A549 (cell line): ENCODE data around the gene AJAP1. TPM values are rescaled to one million over a fixed set of nuclear protein-coding genes. Genes with fewer than 3 reads are reported as not detected.

Source experiments
- ATAC-seq, 2 experiments: fragments of 200-7000 bp in 1 of 2; fragments of >200 bp in 1 of 2; cut with Nextera tagmentation in 1 of 2; cut with Tn5 transposase in 1 of 2; 3 replicates each; pipeline versions ENCODE4 v1.8.0 to v1.9.1; 2018 to 2020; ENCODE audit warnings: mild to moderate bottlenecking in 1 of 2, moderate library complexity in 1 of 2
- CTCF ChIA-PET: fragments of 300-600 bp; sonication (Branson Sonifier 250); formaldehyde crosslinking; extraction: SDS; loops from one replicate; lab custom pipeline; 2021; ENCODE audit warnings: antibody characterized with exemption, inconsistent platforms; lab: Yijun Ruan, JAX
- POLR2A ChIA-PET: fragments of 350-600 bp; formaldehyde crosslinking; extraction: SDS; loops from one replicate; lab custom pipeline; 2021; ENCODE audit warnings: antibody characterized with exemption, inconsistent platforms; lab: Yijun Ruan, JAX
- DNase-seq, 2 experiments: peaks; one replicate each; pipeline versions ENCODE4 v3.0.0 to v3.0.0-alpha.2; 2011 to 2016; ENCODE audit warnings: low read depth in 1 of 2, low spot score in 1 of 2
- FAIRE-seq: peaks from 2 replicates; lab custom pipeline; 2011; peaks lifted over from hg19 to GRCh38; lab: Jason Lieb, UNC
- H3K27ac ChIP-seq, 2 experiments: fragments of >200 bp; sonication (Bioruptor Twin); formaldehyde crosslinking; 3 replicates each; pipeline ENCODE4 v1.5.1; 2016 to 2017
- H3K4me1 ChIP-seq: fragments of >200 bp; sonication (Bioruptor Twin); formaldehyde crosslinking; 3 replicates; pipeline ENCODE4 v1.6.1; 2016
- H3K4me2 ChIP-seq: fragments of >200 bp; sonication (Bioruptor Twin); formaldehyde crosslinking; 3 replicates; pipeline ENCODE4 v1.6.1; 2016
- H3K4me3 ChIP-seq: fragments of >200 bp; sonication (Bioruptor Twin); formaldehyde crosslinking; 3 replicates; pipeline ENCODE4 v1.5.1; 2016
- H3K9me3 ChIP-seq: fragments of >200 bp; sonication (Bioruptor Twin); formaldehyde crosslinking; 3 replicates; pipeline ENCODE4 v1.6.1; 2016
- CBX2 ChIP-seq: fragments of 200-600 bp; sonication (generic); IDR thresholded peaks from 2 replicates; pipeline ENCODE4 v1.6.1; 2016; ENCODE audit warnings: low read depth, mild to moderate bottlenecking, borderline replicate concordance
- CHD2 ChIP-seq: fragments of 150-350 bp; IDR thresholded peaks from 2 replicates; pipeline ENCODE4 v1.6.1; 2014; ENCODE audit warnings: low read length; ENCODE audit not compliant: partially characterized antibody
- EHF ChIP-seq: fragments of 250-450 bp; sonication (Bioruptor Pico); IDR thresholded peaks from 2 replicates; pipeline ENCODE4 v1.5.0; 2020; ENCODE audit warnings: mild to moderate bottlenecking
- EHMT2 ChIP-seq: fragments of 200-600 bp; sonication (generic); IDR thresholded peaks from 2 replicates; pipeline ENCODE4 v1.6.1; 2016; ENCODE audit warnings: antibody characterized with exemption, low read depth, mild to moderate bottlenecking, moderate library complexity
- FOSB ChIP-seq: fragments of 250-450 bp; sonication (Bioruptor Pico); IDR thresholded peaks from 2 replicates; pipeline ENCODE4 v1.5.0; 2020; ENCODE audit warnings: mild to moderate bottlenecking, moderate library complexity
- HOXB5 ChIP-seq: fragments of 250-450 bp; sonication (Bioruptor Pico); IDR thresholded peaks from 2 replicates; pipeline ENCODE4 v1.5.0; 2020; ENCODE audit warnings: mild to moderate bottlenecking, moderate library complexity
- KDM1A ChIP-seq: fragments of 200-600 bp; sonication (generic); IDR thresholded peaks from 2 replicates; pipeline ENCODE4 v1.6.1; 2016; ENCODE audit warnings: low read depth, mild to moderate bottlenecking
- MYC ChIP-seq: IDR thresholded peaks from 2 replicates; pipeline ENCODE4 v1.6.1; 2012; ENCODE audit warnings: mild to moderate bottlenecking, inconsistent platforms, low read length, improper control_type of control experiment, borderline replicate concordance
- NFE2L2 ChIP-seq: fragments of 150-350 bp; conservative IDR thresholded peaks from 2 replicates; pipeline ENCODE4 v1.6.1; 2014; ENCODE audit warnings: low read length
- TFCP2L1 ChIP-seq: fragments of 250-450 bp; sonication (Bioruptor Pico); IDR thresholded peaks from 2 replicates; pipeline ENCODE4 v1.5.0; 2021; ENCODE audit warnings: mild to moderate bottlenecking
- ZC3H11A ChIP-seq: fragments of 450-650 bp; IDR thresholded peaks from 2 replicates; pipeline ENCODE4 v1.6.1; 2014; ENCODE audit warnings: antibody characterized with exemption, mild to moderate bottlenecking
- ZSCAN20 ChIP-seq: fragments of 250-450 bp; sonication (Bioruptor Pico); IDR thresholded peaks from 2 replicates; pipeline ENCODE4 v1.8.0; 2022; ENCODE audit warnings: mild to moderate bottlenecking, moderate library complexity
- WGBS: methylation state at CpG from one replicate; pipeline ENCODE4 v1.1.6; 2017; ENCODE audit errors: missing lambda C conversion rate; 5-methylcytosine and 5-hydroxymethylcytosine counted together
- polyA plus RNA-seq, 4 experiments: library from polyadenylated mRNA; depleted of rRNA in 3 of 4; stranded (reverse); fragments of >200 nt; fragmentation: RNase III in 1 of 4; extraction: RNeasy Plus Mini Kit Qiagen cat#74134 plus additional on column Dnase treatment in 1 of 4; gene quantifications; 2 replicates in 3 of 4; 3 replicates in 1 of 4; pipeline ENCODE4 v1.2.3, GENCODE V29; 2011 to 2017
- TF ChIP-seq, protein P1 (sequence below): fragments of >200 bp; sonication (Bioruptor Twin); formaldehyde crosslinking; IDR thresholded peaks from 3 replicates; pipeline ENCODE4 v1.5.1; 2016
- TF ChIP-seq, protein P2 (sequence below): fragments of >200 bp; sonication (Bioruptor Twin); formaldehyde crosslinking; IDR thresholded peaks from 3 replicates; pipeline ENCODE4 v1.6.1; 2016
- TF ChIP-seq, protein P3 (sequence below): IDR thresholded peaks from 2 replicates; pipeline ENCODE4 v1.6.1; 2012
- TF ChIP-seq, protein P4 (sequence below): fragments of 450-650 bp; IDR thresholded peaks from 2 replicates; pipeline ENCODE4 v1.6.1; 2014; ENCODE audit warnings: antibody characterized with exemption
- TF ChIP-seq, protein P5 (sequence below): IDR thresholded peaks from 2 replicates; pipeline ENCODE4 v1.6.1; 2012; ENCODE audit warnings: low read depth, borderline replicate concordance
- TF ChIP-seq, protein P6 (sequence below): fragments of 150-350 bp; IDR thresholded peaks from 2 replicates; pipeline ENCODE4 v1.6.1; 2014; ENCODE audit warnings: low read depth, mild to moderate bottlenecking, low read length

AJAP1 gene
- polyA plus RNA-seq, 2 of the 4 experiments (the other 2 are of a cell fraction): not detected

DNA sequence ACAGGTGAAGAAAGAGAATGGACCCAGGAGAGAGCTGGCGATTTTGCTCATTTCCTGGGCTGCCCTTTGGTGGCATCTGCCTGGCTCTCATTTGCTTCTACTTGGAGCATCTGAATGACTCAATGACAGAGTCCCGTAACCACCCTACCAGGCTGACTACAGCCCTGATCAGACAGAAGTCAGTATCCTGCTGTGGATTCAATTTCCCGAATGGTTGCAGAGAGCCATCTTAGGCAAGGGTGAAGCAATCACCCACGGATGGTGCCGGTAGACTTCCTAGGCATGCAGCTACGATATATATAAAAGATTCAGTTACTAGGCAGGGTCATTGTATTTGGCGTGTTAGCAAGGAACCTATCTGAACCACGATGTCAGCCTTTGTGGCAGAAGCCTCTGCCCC lies 10.2 kb downstream of the AJAP1 start:
- H3K27ac ChIP-seq: no peak overlapping the region
- DNase-seq: no peak
- FAIRE-seq: no peak
- H3K9me3 ChIP-seq: peaks cover 7% of the 10 kb centered on the region; the same call in 1 of the 3 replicates
- peaks cover 10% of the 10 kb centered on the region; the same call in 2 of the 3 replicates for H3K4me1 ChIP-seq
- WGBS: 56% methylated on average over 7 of the region's 8 CpGs
- no peak overlapping the region for H3K4me2 ChIP-seq
- TF ChIP-seq, protein P1, sequence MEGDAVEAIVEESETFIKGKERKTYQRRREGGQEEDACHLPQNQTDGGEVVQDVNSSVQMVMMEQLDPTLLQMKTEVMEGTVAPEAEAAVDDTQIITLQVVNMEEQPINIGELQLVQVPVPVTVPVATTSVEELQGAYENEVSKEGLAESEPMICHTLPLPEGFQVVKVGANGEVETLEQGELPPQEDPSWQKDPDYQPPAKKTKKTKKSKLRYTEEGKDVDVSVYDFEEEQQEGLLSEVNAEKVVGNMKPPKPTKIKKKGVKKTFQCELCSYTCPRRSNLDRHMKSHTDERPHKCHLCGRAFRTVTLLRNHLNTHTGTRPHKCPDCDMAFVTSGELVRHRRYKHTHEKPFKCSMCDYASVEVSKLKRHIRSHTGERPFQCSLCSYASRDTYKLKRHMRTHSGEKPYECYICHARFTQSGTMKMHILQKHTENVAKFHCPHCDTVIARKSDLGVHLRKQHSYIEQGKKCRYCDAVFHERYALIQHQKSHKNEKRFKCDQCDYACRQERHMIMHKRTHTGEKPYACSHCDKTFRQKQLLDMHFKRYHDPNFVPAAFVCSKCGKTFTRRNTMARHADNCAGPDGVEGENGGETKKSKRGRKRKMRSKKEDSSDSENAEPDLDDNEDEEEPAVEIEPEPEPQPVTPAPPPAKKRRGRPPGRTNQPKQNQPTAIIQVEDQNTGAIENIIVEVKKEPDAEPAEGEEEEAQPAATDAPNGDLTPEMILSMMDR: no peak
- TF ChIP-seq, protein P2, sequence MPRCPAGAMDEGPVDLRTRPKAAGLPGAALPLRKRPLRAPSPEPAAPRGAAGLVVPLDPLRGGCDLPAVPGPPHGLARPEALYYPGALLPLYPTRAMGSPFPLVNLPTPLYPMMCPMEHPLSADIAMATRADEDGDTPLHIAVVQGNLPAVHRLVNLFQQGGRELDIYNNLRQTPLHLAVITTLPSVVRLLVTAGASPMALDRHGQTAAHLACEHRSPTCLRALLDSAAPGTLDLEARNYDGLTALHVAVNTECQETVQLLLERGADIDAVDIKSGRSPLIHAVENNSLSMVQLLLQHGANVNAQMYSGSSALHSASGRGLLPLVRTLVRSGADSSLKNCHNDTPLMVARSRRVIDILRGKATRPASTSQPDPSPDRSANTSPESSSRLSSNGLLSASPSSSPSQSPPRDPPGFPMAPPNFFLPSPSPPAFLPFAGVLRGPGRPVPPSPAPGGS: no peak
- TF ChIP-seq, protein P3, sequence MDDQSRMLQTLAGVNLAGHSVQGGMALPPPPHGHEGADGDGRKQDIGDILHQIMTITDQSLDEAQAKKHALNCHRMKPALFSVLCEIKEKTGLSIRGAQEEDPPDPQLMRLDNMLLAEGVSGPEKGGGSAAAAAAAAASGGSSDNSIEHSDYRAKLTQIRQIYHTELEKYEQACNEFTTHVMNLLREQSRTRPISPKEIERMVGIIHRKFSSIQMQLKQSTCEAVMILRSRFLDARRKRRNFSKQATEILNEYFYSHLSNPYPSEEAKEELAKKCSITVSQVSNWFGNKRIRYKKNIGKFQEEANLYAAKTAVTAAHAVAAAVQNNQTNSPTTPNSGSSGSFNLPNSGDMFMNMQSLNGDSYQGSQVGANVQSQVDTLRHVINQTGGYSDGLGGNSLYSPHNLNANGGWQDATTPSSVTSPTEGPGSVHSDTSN: no peak
- no peak for TF ChIP-seq FOSB (CRISPR knock-in tag)
- TF ChIP-seq ZC3H11A: no peak
- TF ChIP-seq, protein P4, sequence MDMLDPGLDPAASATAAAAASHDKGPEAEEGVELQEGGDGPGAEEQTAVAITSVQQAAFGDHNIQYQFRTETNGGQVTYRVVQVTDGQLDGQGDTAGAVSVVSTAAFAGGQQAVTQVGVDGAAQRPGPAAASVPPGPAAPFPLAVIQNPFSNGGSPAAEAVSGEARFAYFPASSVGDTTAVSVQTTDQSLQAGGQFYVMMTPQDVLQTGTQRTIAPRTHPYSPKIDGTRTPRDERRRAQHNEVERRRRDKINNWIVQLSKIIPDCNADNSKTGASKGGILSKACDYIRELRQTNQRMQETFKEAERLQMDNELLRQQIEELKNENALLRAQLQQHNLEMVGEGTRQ: no peak
- TF ChIP-seq ZSCAN20 (CRISPR knock-in tag): no peak
- TF ChIP-seq CHD2: no peak
- no peak for TF ChIP-seq MYC
- TF ChIP-seq, protein P5, sequence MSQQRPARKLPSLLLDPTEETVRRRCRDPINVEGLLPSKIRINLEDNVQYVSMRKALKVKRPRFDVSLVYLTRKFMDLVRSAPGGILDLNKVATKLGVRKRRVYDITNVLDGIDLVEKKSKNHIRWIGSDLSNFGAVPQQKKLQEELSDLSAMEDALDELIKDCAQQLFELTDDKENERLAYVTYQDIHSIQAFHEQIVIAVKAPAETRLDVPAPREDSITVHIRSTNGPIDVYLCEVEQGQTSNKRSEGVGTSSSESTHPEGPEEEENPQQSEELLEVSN: no peak
- TF ChIP-seq, protein P6, sequence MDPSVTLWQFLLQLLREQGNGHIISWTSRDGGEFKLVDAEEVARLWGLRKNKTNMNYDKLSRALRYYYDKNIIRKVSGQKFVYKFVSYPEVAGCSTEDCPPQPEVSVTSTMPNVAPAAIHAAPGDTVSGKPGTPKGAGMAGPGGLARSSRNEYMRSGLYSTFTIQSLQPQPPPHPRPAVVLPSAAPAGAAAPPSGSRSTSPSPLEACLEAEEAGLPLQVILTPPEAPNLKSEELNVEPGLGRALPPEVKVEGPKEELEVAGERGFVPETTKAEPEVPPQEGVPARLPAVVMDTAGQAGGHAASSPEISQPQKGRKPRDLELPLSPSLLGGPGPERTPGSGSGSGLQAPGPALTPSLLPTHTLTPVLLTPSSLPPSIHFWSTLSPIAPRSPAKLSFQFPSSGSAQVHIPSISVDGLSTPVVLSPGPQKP: no peak
- ChIA-PET CTCF (interaction anchor here (1.5 kb wide), 1 partner anchor 9 kb away, joined by 7 read pairs; no protein-coding TSS in a partner anchor), POLR2A (no interaction called here)
- ATAC-seq: no peak
- H3K4me3 ChIP-seq: no peak overlapping the region

DNA sequence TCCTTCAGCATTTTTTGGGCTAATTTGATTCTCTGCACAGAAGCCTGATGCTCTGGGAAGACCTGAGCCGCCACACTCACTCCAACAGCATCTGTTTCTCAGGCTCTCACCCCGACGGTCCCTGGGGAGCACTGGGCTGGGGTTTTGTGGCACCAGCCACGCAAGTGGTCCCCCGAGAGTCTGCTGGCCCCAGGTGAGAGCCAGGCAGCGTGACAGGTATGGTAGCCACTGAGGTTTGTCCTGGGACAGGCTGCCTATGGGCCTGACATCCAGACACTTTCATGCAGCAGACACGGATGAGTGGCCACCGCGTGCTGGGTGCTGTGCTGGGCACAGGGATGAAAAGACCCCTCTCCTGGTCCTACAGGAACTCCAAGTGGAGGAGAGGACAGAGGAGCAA lies 11.0 kb downstream of the AJAP1 start:
- Histone ChIP-seq H3K4me1 (peaks cover 10% of the 10 kb centered on the region; the same call in 2 of the 3 replicates), H3K9me3 (peaks cover 7% of the 10 kb centered on the region; the same call in 1 of the 3 replicates), H3K4me2 (no peak overlapping the region), H3K4me3 (no peak overlapping the region), H3K27ac (peak overlapping the region in 1 of 2 experiments; percentile 45; a peak in 2 of 6 replicates)
- FAIRE-seq (no peak), ATAC-seq (no peak), DNase-seq (no peak)
- ChIA-PET CTCF (interaction anchor here (1.5 kb wide), 1 partner anchor 10 kb away, joined by 7 read pairs; no protein-coding TSS in a partner anchor), POLR2A (no interaction called here)
- TF ChIP-seq KDM1A (no peak), TFCP2L1 (CRISPR knock-in tag) (no peak), CBX2 (no peak), HOXB5 (CRISPR knock-in tag) (no peak), NFE2L2 (no peak), EHMT2 (no peak), EHF (CRISPR knock-in tag) (no peak)
- WGBS: no CpG with 5 or more reads among the region's 9 CpGs
